OCI-LY3 (cell line): ENCODE measurements around the gene ETFB.

ENCODE experiments used
- EZH2phosphoT487 ChIP-seq: fragments of 200-600 bp; shearing (Covaris generic); IDR thresholded peaks from 2 replicates; pipeline ENCODE4 v1.6.1; 2018; ENCODE audit warnings: antibody characterized with exemption, mixed run types, low read depth
- TF ChIP-seq, protein P1 (sequence below): fragments of 200-600, 300-600 bp; sonication (generic); IDR thresholded peaks from 2 replicates; pipeline ENCODE4 v1.5.1; 2014; ENCODE audit warnings: antibody characterized with exemption, low read length, low read depth

DNA sequence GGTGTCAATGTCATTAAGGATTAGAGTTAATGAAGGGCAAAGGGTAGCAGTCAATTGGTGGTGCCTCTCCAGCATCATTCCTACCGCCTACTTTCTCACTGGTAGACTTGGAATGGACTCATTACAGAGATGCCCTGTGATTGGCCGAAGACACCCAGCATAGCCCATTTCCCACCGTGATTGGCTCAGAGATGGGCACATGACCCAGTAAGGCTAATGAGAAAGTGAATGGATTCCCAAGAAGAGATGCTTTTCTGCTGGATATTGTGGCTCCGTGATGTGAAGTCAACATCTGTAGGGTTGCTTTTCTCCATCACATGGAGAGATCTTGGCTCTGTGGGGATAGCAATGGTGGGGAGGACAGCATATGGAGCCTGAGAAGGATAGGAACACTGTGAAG lies 35.8 kb downstream of the ETFB start:
- TF ChIP-seq, protein P1, sequence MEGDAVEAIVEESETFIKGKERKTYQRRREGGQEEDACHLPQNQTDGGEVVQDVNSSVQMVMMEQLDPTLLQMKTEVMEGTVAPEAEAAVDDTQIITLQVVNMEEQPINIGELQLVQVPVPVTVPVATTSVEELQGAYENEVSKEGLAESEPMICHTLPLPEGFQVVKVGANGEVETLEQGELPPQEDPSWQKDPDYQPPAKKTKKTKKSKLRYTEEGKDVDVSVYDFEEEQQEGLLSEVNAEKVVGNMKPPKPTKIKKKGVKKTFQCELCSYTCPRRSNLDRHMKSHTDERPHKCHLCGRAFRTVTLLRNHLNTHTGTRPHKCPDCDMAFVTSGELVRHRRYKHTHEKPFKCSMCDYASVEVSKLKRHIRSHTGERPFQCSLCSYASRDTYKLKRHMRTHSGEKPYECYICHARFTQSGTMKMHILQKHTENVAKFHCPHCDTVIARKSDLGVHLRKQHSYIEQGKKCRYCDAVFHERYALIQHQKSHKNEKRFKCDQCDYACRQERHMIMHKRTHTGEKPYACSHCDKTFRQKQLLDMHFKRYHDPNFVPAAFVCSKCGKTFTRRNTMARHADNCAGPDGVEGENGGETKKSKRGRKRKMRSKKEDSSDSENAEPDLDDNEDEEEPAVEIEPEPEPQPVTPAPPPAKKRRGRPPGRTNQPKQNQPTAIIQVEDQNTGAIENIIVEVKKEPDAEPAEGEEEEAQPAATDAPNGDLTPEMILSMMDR: no peak
- TF ChIP-seq EZH2phosphoT487: no peak
